GM13976 (cell line): Measurements from ENCODE around the gene TESPA1.

Experiments
- DNase-seq: peaks from one replicate; pipeline ENCODE4 v3.0.0; 2012; ENCODE audit warnings: low spot score
- in situ Hi-C: fragments of 300-500 bp; cut with MboI; formaldehyde crosslinking; loops from one replicate; pipeline ENCODE4 v1.12.0; 2022; ENCODE audit warnings: low sequenced_read_pairs, mixed read lengths, inconsistent platforms; ENCODE audit not compliant: unreplicated experiment
- TF ChIP-seq, protein P1 (sequence below): IDR thresholded peaks from 2 replicates; pipeline ENCODE4 v1.5.1; 2012; ENCODE audit warnings: borderline replicate concordance, mild to moderate bottlenecking; ENCODE audit not compliant: insufficient read depth; ENCODE audit errors: extremely low read depth, missing control alignments, control extremely low read depth

Gene TESPA1

DNA sequence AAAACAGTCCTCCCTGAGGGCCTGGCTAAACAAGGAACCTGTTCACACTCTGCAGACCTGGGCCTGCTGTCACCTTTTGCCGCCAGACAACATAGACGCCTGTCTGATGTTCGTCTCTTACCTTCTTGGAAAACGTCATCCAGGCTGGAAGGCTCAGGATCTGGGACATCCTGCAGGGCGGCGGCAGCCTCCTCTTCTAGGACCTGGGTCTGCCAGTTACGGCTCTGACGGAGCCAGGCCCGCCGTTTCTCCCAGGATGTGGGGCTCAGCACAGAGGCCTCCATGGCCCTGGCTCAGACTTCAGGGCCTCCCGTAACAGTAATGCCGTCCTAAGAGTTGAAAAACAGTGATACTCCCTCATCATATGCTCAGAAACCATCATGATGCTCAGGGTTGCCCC, 10.3 kb downstream of the TESPA1 start:
- in situ Hi-C loops, result loop anchor here (25.0 kb wide), 1 partner anchor 237 kb away; no protein-coding TSS in a partner anchor
- DNase-seq, result no peak
- TF ChIP-seq, protein P1, sequence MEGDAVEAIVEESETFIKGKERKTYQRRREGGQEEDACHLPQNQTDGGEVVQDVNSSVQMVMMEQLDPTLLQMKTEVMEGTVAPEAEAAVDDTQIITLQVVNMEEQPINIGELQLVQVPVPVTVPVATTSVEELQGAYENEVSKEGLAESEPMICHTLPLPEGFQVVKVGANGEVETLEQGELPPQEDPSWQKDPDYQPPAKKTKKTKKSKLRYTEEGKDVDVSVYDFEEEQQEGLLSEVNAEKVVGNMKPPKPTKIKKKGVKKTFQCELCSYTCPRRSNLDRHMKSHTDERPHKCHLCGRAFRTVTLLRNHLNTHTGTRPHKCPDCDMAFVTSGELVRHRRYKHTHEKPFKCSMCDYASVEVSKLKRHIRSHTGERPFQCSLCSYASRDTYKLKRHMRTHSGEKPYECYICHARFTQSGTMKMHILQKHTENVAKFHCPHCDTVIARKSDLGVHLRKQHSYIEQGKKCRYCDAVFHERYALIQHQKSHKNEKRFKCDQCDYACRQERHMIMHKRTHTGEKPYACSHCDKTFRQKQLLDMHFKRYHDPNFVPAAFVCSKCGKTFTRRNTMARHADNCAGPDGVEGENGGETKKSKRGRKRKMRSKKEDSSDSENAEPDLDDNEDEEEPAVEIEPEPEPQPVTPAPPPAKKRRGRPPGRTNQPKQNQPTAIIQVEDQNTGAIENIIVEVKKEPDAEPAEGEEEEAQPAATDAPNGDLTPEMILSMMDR, result no peak

GRCh38 chr12:54973556-54973955, 11.0 kb downstream of the TESPA1 start:
- in situ Hi-C loops, result loop anchor here (25.0 kb wide), 1 partner anchor 236 kb away; no protein-coding TSS in a partner anchor
- TF ChIP-seq, protein P1, result no peak
- no peak for DNase-seq

- TF ChIP-seq, protein P1, result no peak
- in situ Hi-C loops, result loop anchor here (25.0 kb wide), 1 partner anchor 233 kb away; no protein-coding TSS in a partner anchor
Measured at GRCh38 chr12:54970741-54971140, 13.8 kb downstream of the TESPA1 start.

GRCh38 chr12:54968181-54968730, 16.3 kb downstream of the TESPA1 start:
- TF ChIP-seq, protein P1, result no peak
- in situ Hi-C loops, result loop anchor here (25.0 kb wide), 1 partner anchor 231 kb away; no protein-coding TSS in a partner anchor
- no peak for DNase-seq

More at GRCh38 chr12:54970741-54971140, 13.8 kb downstream of the TESPA1 start:
- DNase-seq, result no peak

- no peak for DNase-seq
- in situ Hi-C loops, result loop anchor here (25.0 kb wide), 1 partner anchor 230 kb away; no protein-coding TSS in a partner anchor
- TF ChIP-seq, protein P1, result no peak
Measured at GRCh38 chr12:54967461-54967860, 17.1 kb downstream of the TESPA1 start.

GRCh38 chr12:54961190-54961589, 23.4 kb downstream of the TESPA1 start:
- no peak for DNase-seq
- TF ChIP-seq, protein P1, result no peak
- in situ Hi-C loops, result loop anchor here (25.0 kb wide), 1 partner anchor 224 kb away; no protein-coding TSS in a partner anchor
